Prostate gland (tissue), 2 donors: ENCODE measurements around the gene INSRR. TPM values are rescaled to one million over a fixed set of nuclear protein-coding genes. Genes with fewer than 3 reads are reported as not detected.

Experiments
- DNase-seq: peaks from one replicate; pipeline ENCODE4 v3.0.0-alpha.2; 2019; ENCODE audit warnings: low spot score
- H3K27ac ChIP-seq, 2 donors: fragments of 200-600 bp; sonication (generic); 2 replicates each; pipeline ENCODE4 v1.5.1; 2017 to 2019
- H3K27me3 ChIP-seq: fragments of 200-600 bp; sonication (generic); replicated peaks from 2 replicates; pipeline ENCODE4 v1.5.1; 2019; ENCODE audit not compliant: insufficient read depth
- H3K36me3 ChIP-seq, 2 donors: fragments of 200-600 bp; sonication (generic); 1 replicate in 1 of 2; 2 replicates in 1 of 2; pipeline versions ENCODE4 v1.5.1 to v1.8.1; 2017 to 2019
- H3K4me1 ChIP-seq: fragments of 200-600 bp; sonication (generic); replicated peaks from 2 replicates; pipeline ENCODE4 v1.5.1; 2019
- H3K4me3 ChIP-seq, 2 donors: fragments of 200-600 bp; sonication (generic); 2 replicates each; pipeline ENCODE4 v1.5.1; 2017 to 2019
- H3K9me3 ChIP-seq: fragments of 200-600 bp; sonication (generic); 2 replicates; pipeline ENCODE4 v1.5.1; 2017
- CTCF ChIP-seq, 4 experiments: fragments of 200-600 bp in 2 of 4; fragments of 450-650 bp in 2 of 4; sonication (generic) in 2 of 4; IDR thresholded peaks; 1 replicate in 3 of 4; 2 replicates in 1 of 4; pipeline ENCODE4 v1.5.1; 2016 to 2019; ENCODE audit warnings: antibody characterized with exemption in 4 of 4, mild to moderate bottlenecking in 2 of 4, moderate library complexity in 2 of 4
- POLR2A ChIP-seq: fragments of 450-650 bp; IDR thresholded peaks from one replicate; pipeline ENCODE4 v1.6.1; 2016; ENCODE audit warnings: antibody characterized with exemption, mild to moderate bottlenecking
- POLR2AphosphoS5 ChIP-seq: sonication (generic); formaldehyde crosslinking; IDR thresholded peaks from one replicate; pipeline ENCODE4 v1.6.1; 2017; ENCODE audit warnings: antibody characterized with exemption
- WGBS: methylation state at CpG from one replicate; pipeline ENCODE4 v1.1.5; 2018; 5-methylcytosine and 5-hydroxymethylcytosine counted together
- intact Hi-C: fragments of 100-400 bp; cut with DNase I; formaldehyde crosslinking; loops from one replicate; pipeline ENCODE4 v1.14.2; 2022
- total RNA-seq, 2 donors: library from RNA; depleted of rRNA; stranded (reverse); fragments of >200 nt; gene quantifications; one replicate each; pipeline ENCODE4 v1.1.0, GENCODE V29; 2016

The INSRR gene
- total RNA-seq, 2 donors from 2014 or later = 0.18 to 3.0 TPM

- no peak overlapping the region for H3K27ac ChIP-seq
- WGBS = 75% methylated on average over 7 of the region's 7 CpGs
- H3K36me3 ChIP-seq = no peaks in the 10 kb centered on the region
- H3K9me3 ChIP-seq = no peaks in the 10 kb centered on the region
- H3K27me3 ChIP-seq = no peaks in the 10 kb centered on the region
- H3K4me1 ChIP-seq = no peaks in the 10 kb centered on the region
- intact Hi-C loops = no loop called here
- DNase-seq = no peak
- TF ChIP-seq POLR2AphosphoS5 (no peak), CTCF (IDR thresholded peaks at IDR 0.05) (no peak), POLR2A (no peak)
- no peak overlapping the region for H3K4me3 ChIP-seq
Observed at GRCh38 chr1:156883919-156884318, 25.0 kb upstream of the INSRR start.

GRCh38 chr1:156882543-156882942 lies 23.6 kb upstream of the INSRR start:
- intact Hi-C loops = no loop called here
- 93% methylated on average over 3 of the region's 3 CpGs for WGBS
- H3K36me3 ChIP-seq = no peaks in the 10 kb centered on the region
- no peaks in the 10 kb centered on the region for H3K9me3 ChIP-seq
- no peak for DNase-seq
- H3K4me3 ChIP-seq = no peak overlapping the region
- no peaks in the 10 kb centered on the region for H3K4me1 ChIP-seq
- no peaks in the 10 kb centered on the region for H3K27me3 ChIP-seq
- TF ChIP-seq CTCF (IDR thresholded peaks at IDR 0.05) (no peak), POLR2A (no peak), POLR2AphosphoS5 (no peak)
- H3K27ac ChIP-seq = no peak overlapping the region

DNA sequence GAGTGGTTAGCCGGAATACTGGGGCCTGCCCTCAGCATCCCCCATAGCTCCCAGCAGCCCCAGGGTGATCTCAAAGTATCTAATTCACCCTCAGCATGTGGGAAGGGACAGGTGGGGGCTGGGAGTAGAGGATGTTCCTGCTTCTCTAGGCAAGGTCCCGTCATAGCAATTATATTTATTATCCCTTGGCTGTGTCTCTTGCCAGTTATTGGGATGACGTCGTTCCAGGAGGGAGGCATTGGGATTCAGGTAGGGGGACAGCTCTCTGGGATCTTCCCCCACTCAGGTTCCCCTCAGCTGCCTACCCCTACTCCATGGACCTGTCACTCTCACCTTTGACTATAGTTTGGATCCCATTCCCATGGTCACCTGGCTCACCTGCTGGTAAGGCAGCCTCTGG lies 22.7 kb upstream of the INSRR start:
- Histone ChIP-seq H3K27ac (no peak overlapping the region), H3K9me3 (no peaks in the 10 kb centered on the region), H3K36me3 (no peaks in the 10 kb centered on the region), H3K27me3 (peaks cover 1% of the 10 kb centered on the region), H3K4me1 (no peaks in the 10 kb centered on the region), H3K4me3 (no peak overlapping the region)
- DNase-seq = no peak
- intact Hi-C loops = no loop called here
- TF ChIP-seq CTCF (IDR thresholded peaks at IDR 0.05) (no peak), POLR2A (no peak), POLR2AphosphoS5 (no peak)
- WGBS = 52% methylated on average over 4 of the region's 4 CpGs

DNA sequence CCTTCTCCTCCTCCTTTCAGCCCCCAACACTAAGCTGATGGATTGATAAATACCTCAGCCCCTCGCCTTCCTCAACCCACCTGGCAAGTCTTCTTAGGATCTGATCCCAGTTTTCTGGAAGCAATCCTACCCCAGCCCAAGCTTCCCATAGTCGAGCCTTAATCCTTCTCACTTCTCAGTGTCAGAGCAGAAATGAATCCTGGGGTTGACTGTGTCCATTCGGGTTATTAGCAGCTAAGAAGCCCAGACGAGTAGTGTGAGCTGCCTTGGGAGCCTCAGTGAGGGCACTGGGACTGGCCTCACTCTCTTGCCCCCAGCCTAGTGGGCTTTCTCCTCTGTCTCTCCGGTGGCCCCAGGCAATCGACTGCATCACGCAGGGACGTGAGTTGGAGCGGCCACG lies 22.2 kb upstream of the INSRR start:
- Histone ChIP-seq H3K4me1 (no peaks in the 10 kb centered on the region), H3K4me3 (no peak overlapping the region), H3K9me3 (no peaks in the 10 kb centered on the region), H3K36me3 (no peaks in the 10 kb centered on the region), H3K27ac (no peak overlapping the region), H3K27me3 (peaks cover 2% of the 10 kb centered on the region)
- WGBS = 50% methylated on average over 10 of the region's 10 CpGs
- TF ChIP-seq POLR2A = no peak
- TF ChIP-seq POLR2AphosphoS5 = no peak
- no peak for TF ChIP-seq CTCF (IDR thresholded peaks at IDR 0.05)
- DNase-seq = no peak
- intact Hi-C loops = no loop called here

DNA sequence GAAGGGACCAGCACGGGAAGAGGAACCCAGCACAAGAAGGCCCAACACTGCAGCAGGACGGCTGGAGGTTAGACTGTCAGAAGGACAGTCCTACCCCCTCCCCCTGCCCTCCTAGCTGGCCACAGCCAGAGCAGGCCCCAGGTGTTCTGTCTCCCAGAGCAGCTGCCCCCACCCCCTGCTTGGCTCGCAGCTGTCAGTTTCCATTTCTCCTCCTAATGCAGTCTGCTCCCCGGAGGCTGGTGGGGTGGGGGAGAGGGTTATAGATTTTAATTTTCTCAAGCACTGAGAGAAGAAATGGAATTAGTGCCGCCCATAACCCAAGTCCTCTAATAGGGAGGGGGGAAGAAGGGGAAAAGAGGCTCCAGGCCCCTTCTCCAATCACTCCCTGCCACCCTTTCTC lies 21.6 kb upstream of the INSRR start:
- 75% methylated on average over 3 of the region's 5 CpGs for WGBS
- intact Hi-C loops = no loop called here
- H3K27me3 ChIP-seq = peaks cover 2% of the 10 kb centered on the region
- no peaks in the 10 kb centered on the region for H3K4me1 ChIP-seq
- TF ChIP-seq POLR2A (no peak), POLR2AphosphoS5 (no peak), CTCF (IDR thresholded peaks at IDR 0.05) (no peak)
- DNase-seq = no peak
- H3K9me3 ChIP-seq = no peaks in the 10 kb centered on the region
- no peak overlapping the region for H3K4me3 ChIP-seq
- no peak overlapping the region for H3K27ac ChIP-seq
- no peaks in the 10 kb centered on the region for H3K36me3 ChIP-seq
